Measurements from ENCODE around the gene ELF2.

Gene ELF2

DNA sequence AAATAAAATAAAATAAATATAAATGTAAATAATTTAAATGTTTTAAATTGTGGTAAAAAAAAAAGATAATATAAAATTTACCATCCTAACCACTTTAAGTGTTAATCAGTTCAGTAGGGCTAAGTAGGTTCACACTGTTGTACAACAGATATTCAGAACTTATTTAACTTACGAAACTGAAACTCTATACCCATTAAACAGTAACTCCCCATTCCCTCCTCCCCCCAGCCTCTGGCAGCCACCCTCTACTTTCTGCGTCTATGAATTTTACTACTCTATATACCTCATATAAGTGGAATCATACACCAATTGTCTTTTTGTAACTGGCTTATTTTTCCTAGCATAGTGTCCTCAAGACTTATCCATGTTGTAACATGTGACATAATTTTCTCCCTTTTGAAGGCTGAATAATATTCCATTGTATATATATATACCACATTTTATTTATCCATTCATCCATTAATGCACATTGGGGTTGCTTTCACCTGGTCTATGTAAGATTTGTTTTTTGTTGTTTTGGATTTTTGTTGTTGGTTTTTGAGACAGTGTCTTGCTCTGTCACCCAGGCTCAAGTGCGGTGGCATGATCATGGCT lies 32.5 kb upstream of the ELF2 start:
- CTCF ChIA-PET, result no interaction called here
- H3K4me1 ChIP-seq (ENCODE audit: control insufficient read depth, insufficient read depth, low read length), result 0 out of 2 replicates have a peak, but pooled peaks cover 3% of the 10 kb centered on the region

GRCh38 chr4:139208404-139208945 lies 31.5 kb upstream of the ELF2 start:
- H3K4me1 ChIP-seq (ENCODE audit: control insufficient read depth, insufficient read depth, low read length), result no peaks in the 10 kb centered on the region
- no peaks in the 10 kb centered on the region for H3K9me3 ChIP-seq (ENCODE audit: control insufficient read depth, insufficient read depth, low read depth, low read length)
- H3K27ac ChIP-seq (ENCODE audit: extremely low read depth, low read depth, low read length), result no peak overlapping the region
- H3K4me3 ChIP-seq (ENCODE audit: low read depth, low read length), result no peak overlapping the region
- POLR2A ChIA-PET, result no interaction called here
- CTCF ChIA-PET, result no interaction called here
- no peaks in the 10 kb centered on the region for H3K36me3 ChIP-seq (ENCODE audit: control insufficient read depth in 2 of 2, insufficient read depth in 1 of 2, low read length in 2 of 2)
- no peak for TF ChIP-seq ZNF416 (tag by site-specific recombination; IDR thresholded peaks at IDR 0.05)
- TF ChIP-seq ZNF629 (tag by site-specific recombination; IDR thresholded peaks at IDR 0.05), result peak; percentile 85
- TF ChIP-seq, protein P1, sequence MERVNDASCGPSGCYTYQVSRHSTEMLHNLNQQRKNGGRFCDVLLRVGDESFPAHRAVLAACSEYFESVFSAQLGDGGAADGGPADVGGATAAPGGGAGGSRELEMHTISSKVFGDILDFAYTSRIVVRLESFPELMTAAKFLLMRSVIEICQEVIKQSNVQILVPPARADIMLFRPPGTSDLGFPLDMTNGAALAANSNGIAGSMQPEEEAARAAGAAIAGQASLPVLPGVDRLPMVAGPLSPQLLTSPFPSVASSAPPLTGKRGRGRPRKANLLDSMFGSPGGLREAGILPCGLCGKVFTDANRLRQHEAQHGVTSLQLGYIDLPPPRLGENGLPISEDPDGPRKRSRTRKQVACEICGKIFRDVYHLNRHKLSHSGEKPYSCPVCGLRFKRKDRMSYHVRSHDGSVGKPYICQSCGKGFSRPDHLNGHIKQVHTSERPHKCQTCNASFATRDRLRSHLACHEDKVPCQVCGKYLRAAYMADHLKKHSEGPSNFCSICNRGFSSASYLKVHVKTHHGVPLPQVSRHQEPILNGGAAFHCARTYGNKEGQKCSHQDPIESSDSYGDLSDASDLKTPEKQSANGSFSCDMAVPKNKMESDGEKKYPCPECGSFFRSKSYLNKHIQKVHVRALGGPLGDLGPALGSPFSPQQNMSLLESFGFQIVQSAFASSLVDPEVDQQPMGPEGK (tag by site-specific recombination; IDR thresholded peaks at IDR 0.05), result no peak
- no peak for TF ChIP-seq ZNF600 (tag by site-specific recombination; IDR thresholded peaks at IDR 0.05)
- TF ChIP-seq, protein P2, sequence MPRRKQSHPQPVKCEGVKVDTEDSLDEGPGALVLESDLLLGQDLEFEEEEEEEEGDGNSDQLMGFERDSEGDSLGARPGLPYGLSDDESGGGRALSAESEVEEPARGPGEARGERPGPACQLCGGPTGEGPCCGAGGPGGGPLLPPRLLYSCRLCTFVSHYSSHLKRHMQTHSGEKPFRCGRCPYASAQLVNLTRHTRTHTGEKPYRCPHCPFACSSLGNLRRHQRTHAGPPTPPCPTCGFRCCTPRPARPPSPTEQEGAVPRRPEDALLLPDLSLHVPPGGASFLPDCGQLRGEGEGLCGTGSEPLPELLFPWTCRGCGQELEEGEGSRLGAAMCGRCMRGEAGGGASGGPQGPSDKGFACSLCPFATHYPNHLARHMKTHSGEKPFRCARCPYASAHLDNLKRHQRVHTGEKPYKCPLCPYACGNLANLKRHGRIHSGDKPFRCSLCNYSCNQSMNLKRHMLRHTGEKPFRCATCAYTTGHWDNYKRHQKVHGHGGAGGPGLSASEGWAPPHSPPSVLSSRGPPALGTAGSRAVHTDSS (tag by site-specific recombination; IDR thresholded peaks at IDR 0.05), result no peak
- TF ChIP-seq ZEB2 (tag by site-specific recombination; IDR thresholded peaks at IDR 0.05), result peak; percentile 54
- no peak for TF ChIP-seq OSR2 (tag by site-specific recombination; IDR thresholded peaks at IDR 0.05)
- no peak for TF ChIP-seq ZBTB7A (tag by site-specific recombination; IDR thresholded peaks at IDR 0.05; ENCODE audit: low read depth)
- TF ChIP-seq ZNF16 (tag by site-specific recombination; IDR thresholded peaks at IDR 0.05; ENCODE audit: low read depth), result no peak
- TF ChIP-seq ZBTB8A (tag by site-specific recombination; IDR thresholded peaks at IDR 0.05), result no peak
- no peak for TF ChIP-seq GFI1B (tag by site-specific recombination; IDR thresholded peaks at IDR 0.05)
- no peak for TF ChIP-seq ZNF76 (tag by site-specific recombination; IDR thresholded peaks at IDR 0.05; ENCODE audit: borderline replicate concordance, low read depth)
- no peak for TF ChIP-seq ZNF585B (tag by site-specific recombination; IDR thresholded peaks at IDR 0.05)
- TF ChIP-seq, protein P3, sequence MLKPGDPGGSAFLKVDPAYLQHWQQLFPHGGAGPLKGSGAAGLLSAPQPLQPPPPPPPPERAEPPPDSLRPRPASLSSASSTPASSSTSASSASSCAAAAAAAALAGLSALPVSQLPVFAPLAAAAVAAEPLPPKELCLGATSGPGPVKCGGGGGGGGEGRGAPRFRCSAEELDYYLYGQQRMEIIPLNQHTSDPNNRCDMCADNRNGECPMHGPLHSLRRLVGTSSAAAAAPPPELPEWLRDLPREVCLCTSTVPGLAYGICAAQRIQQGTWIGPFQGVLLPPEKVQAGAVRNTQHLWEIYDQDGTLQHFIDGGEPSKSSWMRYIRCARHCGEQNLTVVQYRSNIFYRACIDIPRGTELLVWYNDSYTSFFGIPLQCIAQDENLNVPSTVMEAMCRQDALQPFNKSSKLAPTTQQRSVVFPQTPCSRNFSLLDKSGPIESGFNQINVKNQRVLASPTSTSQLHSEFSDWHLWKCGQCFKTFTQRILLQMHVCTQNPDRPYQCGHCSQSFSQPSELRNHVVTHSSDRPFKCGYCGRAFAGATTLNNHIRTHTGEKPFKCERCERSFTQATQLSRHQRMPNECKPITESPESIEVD (tag by site-specific recombination; IDR thresholded peaks at IDR 0.05), result 0 out of 2 replicates have a peak, but pooled peaks have one; percentile 25
- no peak for TF ChIP-seq ZNF19 (tag by site-specific recombination; IDR thresholded peaks at IDR 0.05; ENCODE audit: low read depth)
- TF ChIP-seq HOXD13 (CRISPR knock-in tag; IDR thresholded peaks at IDR 0.05; ENCODE audit: borderline replicate concordance), result no peak
- TF ChIP-seq ZNF510 (tag by site-specific recombination; IDR thresholded peaks at IDR 0.05; ENCODE audit: insufficient replicate concordance), result no peak
- TF ChIP-seq, protein P4, sequence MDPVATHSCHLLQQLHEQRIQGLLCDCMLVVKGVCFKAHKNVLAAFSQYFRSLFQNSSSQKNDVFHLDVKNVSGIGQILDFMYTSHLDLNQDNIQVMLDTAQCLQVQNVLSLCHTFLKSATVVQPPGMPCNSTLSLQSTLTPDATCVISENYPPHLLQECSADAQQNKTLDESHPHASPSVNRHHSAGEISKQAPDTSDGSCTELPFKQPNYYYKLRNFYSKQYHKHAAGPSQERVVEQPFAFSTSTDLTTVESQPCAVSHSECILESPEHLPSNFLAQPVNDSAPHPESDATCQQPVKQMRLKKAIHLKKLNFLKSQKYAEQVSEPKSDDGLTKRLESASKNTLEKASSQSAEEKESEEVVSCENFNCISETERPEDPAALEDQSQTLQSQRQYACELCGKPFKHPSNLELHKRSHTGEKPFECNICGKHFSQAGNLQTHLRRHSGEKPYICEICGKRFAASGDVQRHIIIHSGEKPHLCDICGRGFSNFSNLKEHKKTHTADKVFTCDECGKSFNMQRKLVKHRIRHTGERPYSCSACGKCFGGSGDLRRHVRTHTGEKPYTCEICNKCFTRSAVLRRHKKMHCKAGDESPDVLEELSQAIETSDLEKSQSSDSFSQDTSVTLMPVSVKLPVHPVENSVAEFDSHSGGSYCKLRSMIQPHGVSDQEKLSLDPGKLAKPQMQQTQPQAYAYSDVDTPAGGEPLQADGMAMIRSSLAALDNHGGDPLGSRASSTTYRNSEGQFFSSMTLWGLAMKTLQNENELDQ (tag by site-specific recombination; IDR thresholded peaks at IDR 0.05; ENCODE audit: low read depth), result no peak
- TF ChIP-seq GLIS1 (tag by site-specific recombination; IDR thresholded peaks at IDR 0.05), result no peak
- no peak for TF ChIP-seq ZNF302 (tag by site-specific recombination; IDR thresholded peaks at IDR 0.05; ENCODE audit: low read depth)
- peak; percentile 88 for TF ChIP-seq ATF2 (tag by site-specific recombination; IDR thresholded peaks at IDR 0.05; ENCODE audit: low read depth)
- TF ChIP-seq ZSCAN23 (tag by site-specific recombination; IDR thresholded peaks at IDR 0.05), result no peak
- no peak for TF ChIP-seq YY1 (tag by site-specific recombination; IDR thresholded peaks at IDR 0.05)

More for the DNA sequence above, 32.5 kb upstream of the ELF2 start:
- H3K4me3 ChIP-seq (ENCODE audit: low read depth, low read length), result no peak overlapping the region
- no peaks in the 10 kb centered on the region for H3K9me3 ChIP-seq (ENCODE audit: control insufficient read depth, insufficient read depth, low read depth, low read length)
- POLR2A ChIA-PET, result no interaction called here
- H3K27ac ChIP-seq (ENCODE audit: extremely low read depth, low read depth, low read length), result no peak overlapping the region
- TF ChIP-seq ZNF146 (tag by site-specific recombination; IDR thresholded peaks at IDR 0.05) (peak; percentile 62), ZBTB8A (tag by site-specific recombination; IDR thresholded peaks at IDR 0.05) (no peak)
- TF ChIP-seq, protein P5, sequence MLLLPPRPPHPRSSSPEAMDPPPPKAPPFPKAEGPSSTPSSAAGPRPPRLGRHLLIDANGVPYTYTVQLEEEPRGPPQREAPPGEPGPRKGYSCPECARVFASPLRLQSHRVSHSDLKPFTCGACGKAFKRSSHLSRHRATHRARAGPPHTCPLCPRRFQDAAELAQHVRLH (tag by site-specific recombination; IDR thresholded peaks at IDR 0.05), result peak; percentile 31; the same call in 1 of the 2 replicates
- H3K36me3 ChIP-seq (ENCODE audit: control insufficient read depth in 2 of 2, insufficient read depth in 1 of 2, low read length in 2 of 2), result no peaks in the 10 kb centered on the region
